Suprapubic skin (tissue), 4 donors: ENCODE results near the gene NENF. TPM values are rescaled to one million over a fixed set of nuclear protein-coding genes. Genes with fewer than 3 reads are reported as not detected.

Experiments
- DNase-seq, 2 donors: peaks; one replicate each; pipeline ENCODE4 v3.0.0-alpha.2; 2019; ENCODE audit warnings: low spot score in 2 of 2
- H3K27ac ChIP-seq: fragments of 200-600 bp; sonication (generic); one replicate; pipeline ENCODE4 v1.5.1; 2019
- H3K27me3 ChIP-seq: fragments of 200-600 bp; sonication (generic); one replicate; pipeline ENCODE4 v1.5.1; 2019
- H3K36me3 ChIP-seq: fragments of 200-600 bp; sonication (generic); one replicate; pipeline ENCODE4 v1.5.1; 2019
- H3K4me1 ChIP-seq: fragments of 200-600 bp; sonication (generic); one replicate; pipeline ENCODE4 v1.5.1; 2019
- H3K4me3 ChIP-seq: fragments of 200-600 bp; sonication (generic); one replicate; pipeline ENCODE4 v1.5.1; 2019; ENCODE audit warnings: mild to moderate bottlenecking
- H3K9me3 ChIP-seq: fragments of 200-600 bp; sonication (generic); one replicate; pipeline ENCODE4 v1.5.1; 2019
- EP300 ChIP-seq: sonication (generic); formaldehyde crosslinking; IDR thresholded peaks from one replicate; pipeline ENCODE4 v1.6.1; 2017; ENCODE audit warnings: antibody characterized with exemption
- POLR2A ChIP-seq, 2 donors: fragments of 450-650 bp; IDR thresholded peaks; one replicate each; pipeline ENCODE4 v1.6.1; 2017; ENCODE audit warnings: antibody characterized with exemption in 2 of 2, mild to moderate bottlenecking in 2 of 2, moderate library complexity in 2 of 2
- POLR2AphosphoS5 ChIP-seq, 3 donors: sonication (generic); formaldehyde crosslinking; IDR thresholded peaks; one replicate each; pipeline ENCODE4 v1.6.1; 2017; ENCODE audit warnings: antibody characterized with exemption in 3 of 3
- WGBS: methylation state at CpG from one replicate; pipeline ENCODE4 v1.1.5; 2018; 5-methylcytosine and 5-hydroxymethylcytosine counted together
- total RNA-seq, 4 donors: library from RNA; depleted of rRNA; stranded (reverse); fragments of >200 nt; gene quantifications; one replicate each; pipeline ENCODE4 v1.1.0, GENCODE V29; 2016
- TF ChIP-seq, protein P1 (sequence below), 2 donors: fragments of 200-600 bp in 1 of 2; fragments of 450-650 bp in 1 of 2; sonication (generic) in 1 of 2; IDR thresholded peaks; one replicate each; pipeline ENCODE4 v1.5.1; 2016 to 2019; ENCODE audit warnings: antibody characterized with exemption in 2 of 2, mild to moderate bottlenecking in 1 of 2, moderate library complexity in 1 of 2

NENF gene
- total RNA-seq, 4 donors from 2014 or later = 60.6 to 104 (median 87.4) TPM

GRCh38 chr1:212481438-212481767 is 48.7 kb downstream of the NENF start:
- 43% methylated on average over 2 of the region's 2 CpGs for WGBS
- H3K27ac ChIP-seq = no peak overlapping the region
- no peaks in the 10 kb centered on the region for H3K9me3 ChIP-seq
- DNase-seq = no peak
- TF ChIP-seq POLR2AphosphoS5 (IDR thresholded peaks at IDR 0.05) = no peak
- no peak for TF ChIP-seq EP300
- TF ChIP-seq POLR2A (IDR thresholded peaks at IDR 0.05) = no peak
- TF ChIP-seq, protein P1, sequence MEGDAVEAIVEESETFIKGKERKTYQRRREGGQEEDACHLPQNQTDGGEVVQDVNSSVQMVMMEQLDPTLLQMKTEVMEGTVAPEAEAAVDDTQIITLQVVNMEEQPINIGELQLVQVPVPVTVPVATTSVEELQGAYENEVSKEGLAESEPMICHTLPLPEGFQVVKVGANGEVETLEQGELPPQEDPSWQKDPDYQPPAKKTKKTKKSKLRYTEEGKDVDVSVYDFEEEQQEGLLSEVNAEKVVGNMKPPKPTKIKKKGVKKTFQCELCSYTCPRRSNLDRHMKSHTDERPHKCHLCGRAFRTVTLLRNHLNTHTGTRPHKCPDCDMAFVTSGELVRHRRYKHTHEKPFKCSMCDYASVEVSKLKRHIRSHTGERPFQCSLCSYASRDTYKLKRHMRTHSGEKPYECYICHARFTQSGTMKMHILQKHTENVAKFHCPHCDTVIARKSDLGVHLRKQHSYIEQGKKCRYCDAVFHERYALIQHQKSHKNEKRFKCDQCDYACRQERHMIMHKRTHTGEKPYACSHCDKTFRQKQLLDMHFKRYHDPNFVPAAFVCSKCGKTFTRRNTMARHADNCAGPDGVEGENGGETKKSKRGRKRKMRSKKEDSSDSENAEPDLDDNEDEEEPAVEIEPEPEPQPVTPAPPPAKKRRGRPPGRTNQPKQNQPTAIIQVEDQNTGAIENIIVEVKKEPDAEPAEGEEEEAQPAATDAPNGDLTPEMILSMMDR (IDR thresholded peaks at IDR 0.05) = no peak
- no peaks in the 10 kb centered on the region for H3K27me3 ChIP-seq
- H3K4me1 ChIP-seq = peaks cover 15% of the 10 kb centered on the region
- H3K36me3 ChIP-seq = no peaks in the 10 kb centered on the region
- H3K4me3 ChIP-seq = no peak overlapping the region

- DNase-seq = peak in 1 of 2 donors; percentile 13
- Histone ChIP-seq H3K4me3 (no peak overlapping the region), H3K36me3 (no peaks in the 10 kb centered on the region), H3K9me3 (no peaks in the 10 kb centered on the region), H3K27me3 (no peaks in the 10 kb centered on the region), H3K27ac (no peak overlapping the region), H3K4me1 (peaks cover 11% of the 10 kb centered on the region)
- TF ChIP-seq, protein P1 (IDR thresholded peaks at IDR 0.05) = no peak
- no peak for TF ChIP-seq POLR2AphosphoS5 (IDR thresholded peaks at IDR 0.05)
- no peak for TF ChIP-seq POLR2A (IDR thresholded peaks at IDR 0.05)
- no peak for TF ChIP-seq EP300
- 82% methylated on average over 3 of the region's 3 CpGs for WGBS
Observed at GRCh38 chr1:212482006-212482636, 49.4 kb downstream of the NENF start.

GRCh38 chr1:212482637-212483441 is 50.1 kb downstream of the NENF start:
- DNase-seq = peak in 1 of 2 donors; percentile 56
- peaks cover 4% of the 10 kb centered on the region for H3K4me1 ChIP-seq
- no peak overlapping the region for H3K27ac ChIP-seq
- no peak for TF ChIP-seq POLR2AphosphoS5 (IDR thresholded peaks at IDR 0.05)
- TF ChIP-seq, protein P1 (IDR thresholded peaks at IDR 0.05) = no peak
- no peak for TF ChIP-seq POLR2A (IDR thresholded peaks at IDR 0.05)
- TF ChIP-seq EP300 = no peak
- H3K9me3 ChIP-seq = no peaks in the 10 kb centered on the region
- no peak overlapping the region for H3K4me3 ChIP-seq
- H3K36me3 ChIP-seq = no peaks in the 10 kb centered on the region
- WGBS = 80% methylated on average over 13 of the region's 14 CpGs
- H3K27me3 ChIP-seq = no peaks in the 10 kb centered on the region

GRCh38 chr1:212484701-212485570 is 52.2 kb downstream of the NENF start:
- peaks cover 15% of the 10 kb centered on the region for H3K4me1 ChIP-seq
- H3K9me3 ChIP-seq = no peaks in the 10 kb centered on the region
- TF ChIP-seq POLR2AphosphoS5 (IDR thresholded peaks at IDR 0.05) (no peak), POLR2A (IDR thresholded peaks at IDR 0.05) (no peak), EP300 (no peak)
- TF ChIP-seq, protein P1 (IDR thresholded peaks at IDR 0.05) = no peak
- no peak overlapping the region for H3K4me3 ChIP-seq
- WGBS = 93% methylated on average over 5 of the region's 11 CpGs
- H3K27me3 ChIP-seq = no peaks in the 10 kb centered on the region
- no peaks in the 10 kb centered on the region for H3K36me3 ChIP-seq
- peak in 1 of 2 donors; percentile 54 for DNase-seq
- H3K27ac ChIP-seq = no peak overlapping the region
